Measurements from ENCODE around the gene PRKAG3. TPM values are rescaled to one million over a fixed set of nuclear protein-coding genes. Genes with fewer than 3 reads are reported as not detected.

PRKAG3 gene
- total and polyA plus RNA-seq, 2 experiments from 2014 or later: not detected

DNA sequence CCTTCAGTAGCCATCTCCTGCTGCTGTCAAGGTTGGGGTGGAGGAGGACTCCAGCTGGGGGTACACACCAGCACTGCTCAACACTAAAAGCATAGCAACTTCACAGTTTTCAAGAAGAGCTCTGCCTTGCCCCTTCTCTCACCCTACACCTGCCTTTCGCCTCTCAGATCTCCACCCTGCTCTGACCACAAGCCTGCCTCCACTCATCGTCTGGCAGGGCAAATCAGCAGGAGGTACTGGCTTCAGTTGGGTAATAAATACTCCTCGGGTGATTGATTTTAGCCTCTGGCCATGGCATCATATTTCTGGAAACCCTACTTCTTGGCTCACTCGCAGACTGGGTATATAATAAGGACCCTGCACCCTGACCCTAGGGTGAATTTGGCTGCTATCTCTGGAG lies 3.1 kb upstream of the PRKAG3 start:
- no peaks in the 10 kb centered on the region for H3K36me3 Mint-ChIP-seq (ENCODE audit: low read depth)
- DNase-seq (ENCODE audit: low spot score): no peak
- no peaks in the 10 kb centered on the region; the same call in 2 of the 3 replicates for H3K4me1 Mint-ChIP-seq
- Histone ChIP-seq H2AFZ (no peak overlapping the region), H3K4me1 (ENCODE audit: insufficient read depth) (no peaks in the 10 kb centered on the region; the same call in 1 of the 2 replicates), H3K4me3 (no peak overlapping the region), H4K20me1 (replicated peaks; ENCODE audit: insufficient read depth) (no peaks in the 10 kb centered on the region), H3K27me3 (ENCODE audit: insufficient read depth) (no peaks in the 10 kb centered on the region), H3K79me2 (replicated peaks; ENCODE audit: insufficient read depth) (no peaks in the 10 kb centered on the region), H3F3A (replicated peaks; ENCODE audit: low read depth) (no peaks in the 10 kb centered on the region), H3K4me2 (no peak overlapping the region), H3K36me3 (ENCODE audit: insufficient read depth) (no peaks in the 10 kb centered on the region), H3K27ac (ENCODE audit: low read depth) (no peak overlapping the region), H3K9me2 (ENCODE audit: insufficient read depth) (no peaks in the 10 kb centered on the region)
- no peak overlapping the region for H3K27ac Mint-ChIP-seq
- H3K27me3 Mint-ChIP-seq (ENCODE audit: insufficient read depth, low read depth, poor library complexity): peaks cover 2% of the 10 kb centered on the region
- no peak for ATAC-seq
- no peak overlapping the region for H3K4me3 Mint-ChIP-seq
- H3K9me3 Mint-ChIP-seq: no peaks in the 10 kb centered on the region
- no peak for TF ChIP-seq NANOG (IDR thresholded peaks at IDR 0.05; ENCODE audit: borderline replicate concordance)
- no peak for TF ChIP-seq ZNF114 (CRISPR knock-in tag; IDR thresholded peaks at IDR 0.05)
- no peak for TF ChIP-seq ZNF331 (CRISPR knock-in tag; IDR thresholded peaks at IDR 0.05; ENCODE audit: low read depth)
- TF ChIP-seq EZH2 (IDR thresholded peaks at IDR 0.05; ENCODE audit: low read depth, unreplicated experiment): no peak
- TF ChIP-seq, protein P1, sequence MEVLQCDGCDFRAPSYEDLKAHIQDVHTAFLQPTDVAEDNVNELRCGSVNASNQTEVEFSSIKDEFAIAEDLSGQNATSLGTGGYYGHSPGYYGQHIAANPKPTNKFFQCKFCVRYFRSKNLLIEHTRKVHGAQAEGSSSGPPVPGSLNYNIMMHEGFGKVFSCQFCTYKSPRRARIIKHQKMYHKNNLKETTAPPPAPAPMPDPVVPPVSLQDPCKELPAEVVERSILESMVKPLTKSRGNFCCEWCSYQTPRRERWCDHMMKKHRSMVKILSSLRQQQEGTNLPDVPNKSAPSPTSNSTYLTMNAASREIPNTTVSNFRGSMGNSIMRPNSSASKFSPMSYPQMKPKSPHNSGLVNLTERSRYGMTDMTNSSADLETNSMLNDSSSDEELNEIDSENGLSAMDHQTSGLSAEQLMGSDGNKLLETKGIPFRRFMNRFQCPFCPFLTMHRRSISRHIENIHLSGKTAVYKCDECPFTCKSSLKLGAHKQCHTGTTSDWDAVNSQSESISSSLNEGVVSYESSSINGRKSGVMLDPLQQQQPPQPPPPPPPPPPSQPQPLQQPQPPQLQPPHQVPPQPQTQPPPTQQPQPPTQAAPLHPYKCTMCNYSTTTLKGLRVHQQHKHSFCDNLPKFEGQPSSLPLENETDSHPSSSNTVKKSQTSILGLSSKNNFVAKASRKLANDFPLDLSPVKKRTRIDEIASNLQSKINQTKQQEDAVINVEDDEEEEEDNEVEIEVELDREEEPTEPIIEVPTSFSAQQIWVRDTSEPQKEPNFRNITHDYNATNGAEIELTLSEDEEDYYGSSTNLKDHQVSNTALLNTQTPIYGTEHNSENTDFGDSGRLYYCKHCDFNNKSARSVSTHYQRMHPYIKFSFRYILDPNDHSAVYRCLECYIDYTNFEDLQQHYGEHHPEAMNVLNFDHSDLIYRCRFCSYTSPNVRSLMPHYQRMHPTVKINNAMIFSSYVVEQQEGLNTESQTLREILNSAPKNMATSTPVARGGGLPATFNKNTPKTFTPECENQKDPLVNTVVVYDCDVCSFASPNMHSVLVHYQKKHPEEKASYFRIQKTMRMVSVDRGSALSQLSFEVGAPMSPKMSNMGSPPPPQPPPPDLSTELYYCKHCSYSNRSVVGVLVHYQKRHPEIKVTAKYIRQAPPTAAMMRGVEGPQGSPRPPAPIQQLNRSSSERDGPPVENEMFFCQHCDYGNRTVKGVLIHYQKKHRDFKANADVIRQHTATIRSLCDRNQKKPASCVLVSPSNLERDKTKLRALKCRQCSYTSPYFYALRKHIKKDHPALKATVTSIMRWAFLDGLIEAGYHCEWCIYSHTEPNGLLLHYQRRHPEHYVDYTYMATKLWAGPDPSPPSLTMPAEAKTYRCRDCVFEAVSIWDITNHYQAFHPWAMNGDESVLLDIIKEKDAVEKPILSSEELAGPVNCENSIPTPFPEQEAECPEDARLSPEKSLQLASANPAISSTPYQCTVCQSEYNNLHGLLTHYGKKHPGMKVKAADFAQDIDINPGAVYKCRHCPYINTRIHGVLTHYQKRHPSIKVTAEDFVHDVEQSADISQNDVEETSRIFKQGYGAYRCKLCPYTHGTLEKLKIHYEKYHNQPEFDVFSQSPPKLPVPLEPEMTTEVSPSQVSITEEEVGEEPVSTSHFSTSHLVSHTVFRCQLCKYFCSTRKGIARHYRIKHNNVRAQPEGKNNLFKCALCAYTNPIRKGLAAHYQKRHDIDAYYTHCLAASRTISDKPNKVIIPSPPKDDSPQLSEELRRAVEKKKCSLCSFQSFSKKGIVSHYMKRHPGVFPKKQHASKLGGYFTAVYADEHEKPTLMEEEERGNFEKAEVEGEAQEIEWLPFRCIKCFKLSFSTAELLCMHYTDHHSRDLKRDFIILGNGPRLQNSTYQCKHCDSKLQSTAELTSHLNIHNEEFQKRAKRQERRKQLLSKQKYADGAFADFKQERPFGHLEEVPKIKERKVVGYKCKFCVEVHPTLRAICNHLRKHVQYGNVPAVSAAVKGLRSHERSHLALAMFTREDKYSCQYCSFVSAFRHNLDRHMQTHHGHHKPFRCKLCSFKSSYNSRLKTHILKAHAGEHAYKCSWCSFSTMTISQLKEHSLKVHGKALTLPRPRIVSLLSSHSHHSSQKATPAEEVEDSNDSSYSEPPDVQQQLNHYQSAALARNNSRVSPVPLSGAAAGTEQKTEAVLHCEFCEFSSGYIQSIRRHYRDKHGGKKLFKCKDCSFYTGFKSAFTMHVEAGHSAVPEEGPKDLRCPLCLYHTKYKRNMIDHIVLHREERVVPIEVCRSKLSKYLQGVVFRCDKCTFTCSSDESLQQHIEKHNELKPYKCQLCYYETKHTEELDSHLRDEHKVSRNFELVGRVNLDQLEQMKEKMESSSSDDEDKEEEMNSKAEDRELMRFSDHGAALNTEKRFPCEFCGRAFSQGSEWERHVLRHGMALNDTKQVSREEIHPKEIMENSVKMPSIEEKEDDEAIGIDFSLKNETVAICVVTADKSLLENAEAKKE (CRISPR knock-in tag; IDR thresholded peaks at IDR 0.05): no peak
- TF ChIP-seq STAT1 (IDR thresholded peaks at IDR 0.05; ENCODE audit: unreplicated experiment): no peak
- TF ChIP-seq EZH2phosphoT487 (IDR thresholded peaks at IDR 0.05; ENCODE audit: unreplicated experiment): no peak
- no peak for TF ChIP-seq REST (IDR thresholded peaks at IDR 0.05; ENCODE audit: unreplicated experiment)
- TF ChIP-seq JUNB (IDR thresholded peaks at IDR 0.05; ENCODE audit: unreplicated experiment): no peak
- no peak for TF ChIP-seq POLR2AphosphoS5 (IDR thresholded peaks at IDR 0.05; ENCODE audit: low read depth)
- no peak for TF ChIP-seq CREB1 (CRISPR knock-in tag; IDR thresholded peaks at IDR 0.05; ENCODE audit: low read depth)
- TF ChIP-seq, protein P2, sequence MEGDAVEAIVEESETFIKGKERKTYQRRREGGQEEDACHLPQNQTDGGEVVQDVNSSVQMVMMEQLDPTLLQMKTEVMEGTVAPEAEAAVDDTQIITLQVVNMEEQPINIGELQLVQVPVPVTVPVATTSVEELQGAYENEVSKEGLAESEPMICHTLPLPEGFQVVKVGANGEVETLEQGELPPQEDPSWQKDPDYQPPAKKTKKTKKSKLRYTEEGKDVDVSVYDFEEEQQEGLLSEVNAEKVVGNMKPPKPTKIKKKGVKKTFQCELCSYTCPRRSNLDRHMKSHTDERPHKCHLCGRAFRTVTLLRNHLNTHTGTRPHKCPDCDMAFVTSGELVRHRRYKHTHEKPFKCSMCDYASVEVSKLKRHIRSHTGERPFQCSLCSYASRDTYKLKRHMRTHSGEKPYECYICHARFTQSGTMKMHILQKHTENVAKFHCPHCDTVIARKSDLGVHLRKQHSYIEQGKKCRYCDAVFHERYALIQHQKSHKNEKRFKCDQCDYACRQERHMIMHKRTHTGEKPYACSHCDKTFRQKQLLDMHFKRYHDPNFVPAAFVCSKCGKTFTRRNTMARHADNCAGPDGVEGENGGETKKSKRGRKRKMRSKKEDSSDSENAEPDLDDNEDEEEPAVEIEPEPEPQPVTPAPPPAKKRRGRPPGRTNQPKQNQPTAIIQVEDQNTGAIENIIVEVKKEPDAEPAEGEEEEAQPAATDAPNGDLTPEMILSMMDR (conservative IDR thresholded peaks at IDR 0.05; ENCODE audit: low read depth in 2 of 2): no peak
- no peak for TF ChIP-seq ETS1 (IDR thresholded peaks at IDR 0.05)
